ENCODE measurements around the gene ENTR1.
"Not testable (repeated sequence)": the region's sequence is repeated elsewhere in the genome, so short reads cannot be mapped to it uniquely, and the experiment has no call there.

ENTR1 gene

DNA sequence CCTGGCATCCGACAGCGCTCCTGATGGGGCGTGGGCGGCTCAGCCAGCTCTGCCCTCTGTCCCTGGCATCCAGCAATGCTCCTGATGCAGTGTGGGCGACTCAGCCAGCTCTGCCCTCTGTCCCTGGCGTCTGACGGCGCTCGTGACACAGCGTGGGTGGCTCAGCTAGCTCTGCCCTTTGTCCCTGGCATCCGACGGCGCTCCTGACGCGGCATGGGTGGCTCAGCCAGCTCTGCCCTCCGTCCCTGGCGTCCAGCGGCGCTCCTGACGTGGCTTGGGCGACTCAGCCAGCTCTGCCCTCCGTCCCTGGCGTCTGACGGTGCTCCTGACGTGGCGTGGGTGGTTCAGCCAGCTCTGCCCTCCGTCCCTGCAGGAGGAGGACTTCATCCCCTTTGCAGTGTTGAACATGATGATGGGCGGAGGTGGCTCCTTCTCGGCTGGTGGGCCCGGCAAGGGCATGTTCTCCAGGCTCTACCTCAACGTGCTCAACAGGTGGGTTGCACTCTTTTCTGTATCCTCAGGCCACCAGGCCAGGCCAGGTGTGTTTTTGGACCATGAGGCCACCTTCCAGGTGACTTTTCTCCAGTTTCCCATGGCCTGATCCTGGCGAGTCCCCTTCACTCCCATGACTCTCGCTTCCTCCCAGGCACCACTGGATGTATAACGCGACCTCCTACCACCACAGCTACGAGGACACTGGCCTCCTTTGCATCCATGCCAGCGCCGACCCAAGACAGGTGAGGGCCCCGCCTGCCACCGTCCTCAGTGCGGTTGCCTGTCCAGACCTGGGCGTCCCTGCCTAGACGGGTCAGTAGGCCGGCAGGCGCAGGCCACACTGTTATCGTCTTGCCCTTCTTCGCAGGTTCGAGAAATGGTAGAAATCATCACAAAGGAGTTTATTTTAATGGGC lies 8.0 kb upstream of the ENTR1 start:
- no peak for DNase-seq

DNA sequence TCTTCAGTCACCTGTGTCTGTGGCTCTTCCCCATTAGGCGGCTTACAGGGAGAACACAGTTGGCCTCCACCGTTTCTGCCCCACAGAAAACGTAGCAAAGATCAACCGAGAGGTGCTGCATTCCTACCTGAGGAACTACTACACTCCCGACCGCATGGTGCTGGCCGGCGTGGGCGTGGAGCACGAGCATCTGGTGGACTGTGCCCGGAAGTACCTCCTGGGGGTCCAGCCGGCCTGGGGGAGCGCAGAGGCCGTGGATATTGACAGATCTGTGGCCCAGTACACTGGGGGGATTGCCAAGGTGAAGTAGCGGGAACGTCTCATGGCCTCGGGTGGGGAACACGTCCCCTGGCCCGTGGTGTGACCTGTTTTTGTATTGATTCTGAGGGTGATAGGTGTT lies 6.5 kb upstream of the ENTR1 start:
- DNase-seq = no peak

DNA sequence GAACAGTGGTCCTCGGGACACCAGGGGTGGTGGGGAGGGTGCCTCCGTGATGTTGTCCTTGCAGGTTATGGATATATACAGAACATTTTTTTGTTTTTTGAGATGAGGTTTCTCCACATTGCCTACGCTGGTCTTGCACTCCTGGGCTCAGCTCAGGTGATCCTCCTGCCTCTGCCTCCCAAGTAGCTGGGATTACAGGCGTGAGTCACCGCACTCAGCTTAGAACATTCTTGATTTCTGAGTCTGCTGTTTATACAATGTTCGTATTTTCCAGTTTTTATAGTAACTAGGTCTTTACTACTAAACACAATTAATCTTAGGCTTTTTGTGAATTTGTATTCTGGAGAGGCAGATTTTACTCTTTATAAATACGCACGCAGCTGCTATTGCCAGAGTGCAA lies 6.0 kb upstream of the ENTR1 start:
- DNase-seq = no peak

DNA sequence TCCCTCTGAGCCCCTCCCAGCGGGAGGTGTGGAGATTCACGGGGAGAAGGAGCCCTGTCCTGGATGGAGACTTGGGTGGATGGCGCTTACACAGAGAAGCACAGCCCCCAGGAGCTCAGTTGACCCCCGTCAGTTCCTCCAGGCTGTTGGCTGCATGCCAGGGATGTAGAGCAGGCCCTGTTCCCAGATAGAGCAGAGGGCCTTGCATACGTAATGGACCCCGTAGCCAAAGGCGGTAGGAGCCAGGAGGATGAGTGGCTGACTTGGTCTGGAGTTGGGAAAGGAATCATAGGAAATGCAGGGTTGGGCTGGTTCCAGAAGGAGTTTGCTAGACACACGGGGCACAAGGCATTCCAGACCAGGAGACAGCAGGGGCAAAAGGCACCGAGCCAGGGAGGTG lies 2.5 kb upstream of the ENTR1 start:
- DNase-seq = no peak

DNA sequence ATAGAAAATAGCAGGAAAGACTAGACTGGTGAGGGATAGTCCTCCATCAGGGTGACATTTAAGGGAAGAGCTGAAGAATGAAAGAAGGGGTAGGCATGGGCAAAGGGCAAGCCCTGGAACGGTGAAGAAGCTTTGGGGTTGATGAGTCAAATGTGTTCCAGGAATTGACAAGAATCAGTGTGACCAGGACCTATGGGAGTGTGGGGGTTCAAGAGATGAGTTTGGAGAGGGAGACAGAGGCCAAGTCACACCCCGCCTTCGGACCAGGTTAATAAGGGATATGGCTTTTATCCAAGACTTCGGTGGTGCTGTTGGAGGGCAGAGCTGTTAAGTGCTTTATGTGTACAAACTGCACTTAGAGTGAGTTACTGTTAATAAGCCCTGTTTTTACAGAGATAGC lies 964 bp upstream of the ENTR1 start:
- no peak for DNase-seq

DNA sequence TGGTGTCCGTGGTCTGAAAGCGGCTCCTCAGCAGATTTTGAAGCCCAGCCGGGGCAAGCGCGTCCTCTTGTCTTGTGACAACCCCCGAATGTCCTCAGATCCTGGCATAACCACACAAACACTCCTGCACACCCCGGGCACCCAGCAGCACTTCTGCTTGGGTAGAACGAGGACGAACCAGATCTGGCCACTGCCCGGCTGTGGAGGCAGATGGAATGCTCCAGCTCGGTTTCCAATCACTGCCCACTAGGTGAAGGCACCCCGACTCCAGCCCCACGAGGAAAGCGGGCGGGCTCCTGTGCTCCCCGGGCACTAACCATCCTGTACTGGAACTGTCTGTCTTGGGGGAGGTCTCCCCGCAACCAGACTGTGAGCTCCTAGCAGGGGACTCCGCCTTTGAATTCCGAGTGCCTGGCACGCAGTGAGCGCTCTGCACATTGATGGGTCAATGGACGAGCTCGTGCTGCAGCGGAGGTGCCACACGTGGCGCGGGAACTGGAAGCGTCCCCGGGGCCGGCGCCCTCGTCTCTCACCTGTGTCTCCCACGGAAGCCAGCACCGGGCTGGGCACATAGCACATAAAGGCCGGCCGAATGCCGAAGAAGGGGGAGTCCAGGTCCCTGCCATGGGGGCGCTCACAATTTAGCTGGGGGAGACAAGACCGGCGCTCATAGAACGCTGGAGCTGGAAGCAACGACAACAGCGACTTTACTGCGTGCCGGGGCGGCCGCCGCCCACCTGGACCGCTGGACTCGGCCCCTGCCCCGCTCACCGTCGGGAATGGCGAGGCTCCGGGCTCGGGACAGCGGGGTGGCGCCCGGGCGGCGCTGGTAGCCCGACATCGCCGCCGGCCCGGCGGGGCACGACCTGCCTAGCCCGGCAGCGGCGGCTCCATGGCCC lies 608 bp downstream of the ENTR1 start:
- peak; percentile 36 for DNase-seq

DNA sequence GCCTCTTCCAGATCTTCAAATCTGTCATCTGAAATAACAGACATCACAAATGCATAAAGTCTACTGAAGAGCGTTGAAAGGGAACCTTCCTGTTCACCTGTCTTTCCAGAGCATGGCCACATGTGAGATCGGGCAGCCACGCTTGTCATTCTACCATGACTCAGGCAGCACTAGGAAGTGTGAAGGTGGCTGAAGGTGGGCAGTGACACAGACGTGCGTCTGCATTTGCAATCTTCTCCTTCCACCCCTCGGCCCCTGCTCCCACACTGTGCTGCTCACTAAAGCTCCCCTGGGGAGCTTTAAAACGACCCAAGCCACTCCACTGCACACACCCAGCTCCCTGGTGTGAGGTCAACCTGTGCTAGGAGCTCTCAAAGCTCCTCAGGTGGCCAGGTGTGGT lies 2.5 kb downstream of the ENTR1 start:
- DNase-seq = no peak

DNA sequence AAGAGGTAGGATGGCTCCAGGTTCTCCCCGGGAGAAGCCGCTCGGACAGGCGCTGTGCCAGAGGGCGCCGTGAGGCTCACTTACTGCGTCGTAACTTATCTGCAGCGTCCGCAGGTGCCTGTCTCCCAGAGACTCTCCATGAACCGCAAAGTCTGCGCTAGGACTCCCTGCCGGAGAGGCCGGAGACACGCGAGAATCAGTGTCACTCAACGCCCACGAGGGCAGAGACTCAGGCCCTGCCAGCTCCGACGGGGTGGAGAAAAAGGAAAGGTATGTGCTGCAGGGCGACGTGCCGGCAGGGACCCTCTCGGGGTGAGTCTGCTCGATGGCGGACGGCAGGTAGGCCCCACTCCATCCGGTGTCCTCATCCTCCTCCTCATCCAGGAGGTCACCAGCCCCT lies 3.4 kb downstream of the ENTR1 start:
- DNase-seq = not testable (repeated sequence)

DNA sequence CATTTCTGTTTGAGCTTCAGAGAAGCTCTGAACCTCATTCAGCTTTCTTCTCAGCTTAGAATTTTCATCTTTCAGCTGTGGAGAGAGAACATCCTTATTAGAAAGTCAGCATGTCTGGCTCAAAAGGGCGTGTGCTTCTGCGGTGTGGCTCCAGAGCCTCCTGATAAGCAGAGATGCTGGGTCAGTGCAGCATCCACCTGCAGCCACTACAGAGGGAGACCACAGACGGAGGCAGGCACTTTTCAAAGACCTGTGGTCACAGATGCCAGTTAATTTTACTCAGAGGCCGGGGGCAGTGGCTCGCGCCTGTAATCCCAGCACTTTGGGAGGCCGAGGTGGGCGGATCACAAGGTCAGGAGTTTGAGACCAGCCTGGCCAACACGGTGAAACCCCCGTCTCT lies 4.5 kb downstream of the ENTR1 start:
- not testable (repeated sequence) for DNase-seq

DNA sequence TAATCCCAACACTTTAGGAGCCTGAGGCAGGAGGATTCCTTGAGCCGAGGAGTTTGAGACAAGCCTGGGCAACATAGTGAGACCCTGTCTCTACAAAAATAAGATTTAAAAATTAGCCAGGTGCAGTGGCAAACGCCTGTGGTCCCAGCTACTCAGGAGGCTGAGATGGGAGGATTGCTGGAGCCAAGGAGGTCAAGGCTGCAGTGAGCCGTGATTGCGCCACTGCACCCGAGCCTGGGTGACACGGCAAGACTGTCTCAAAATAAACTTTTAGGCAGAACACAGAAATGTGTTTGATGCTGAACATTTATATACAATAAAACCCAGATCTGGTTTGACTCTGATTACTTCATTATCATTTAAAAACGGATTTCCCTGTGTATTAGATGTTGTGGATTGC lies 4.9 kb downstream of the ENTR1 start:
- no peak for DNase-seq

DNA sequence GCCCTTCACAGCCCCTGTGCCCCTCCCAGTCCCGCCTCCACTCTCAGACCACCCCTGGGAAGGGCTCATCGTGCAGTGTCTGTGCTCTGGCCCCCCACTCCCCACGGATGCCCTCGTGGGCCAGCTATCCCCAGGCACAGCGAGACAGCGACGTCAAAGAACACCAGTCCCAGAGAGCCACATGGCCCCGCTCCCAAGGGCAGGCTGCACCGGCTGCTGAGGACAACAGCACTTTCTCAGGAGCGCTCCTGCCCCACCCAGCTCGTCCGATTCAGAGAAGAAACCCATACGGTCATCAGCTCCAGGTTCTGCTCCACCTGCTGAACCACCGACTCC lies 5.6 kb downstream of the ENTR1 start:
- no peak for DNase-seq

DNA sequence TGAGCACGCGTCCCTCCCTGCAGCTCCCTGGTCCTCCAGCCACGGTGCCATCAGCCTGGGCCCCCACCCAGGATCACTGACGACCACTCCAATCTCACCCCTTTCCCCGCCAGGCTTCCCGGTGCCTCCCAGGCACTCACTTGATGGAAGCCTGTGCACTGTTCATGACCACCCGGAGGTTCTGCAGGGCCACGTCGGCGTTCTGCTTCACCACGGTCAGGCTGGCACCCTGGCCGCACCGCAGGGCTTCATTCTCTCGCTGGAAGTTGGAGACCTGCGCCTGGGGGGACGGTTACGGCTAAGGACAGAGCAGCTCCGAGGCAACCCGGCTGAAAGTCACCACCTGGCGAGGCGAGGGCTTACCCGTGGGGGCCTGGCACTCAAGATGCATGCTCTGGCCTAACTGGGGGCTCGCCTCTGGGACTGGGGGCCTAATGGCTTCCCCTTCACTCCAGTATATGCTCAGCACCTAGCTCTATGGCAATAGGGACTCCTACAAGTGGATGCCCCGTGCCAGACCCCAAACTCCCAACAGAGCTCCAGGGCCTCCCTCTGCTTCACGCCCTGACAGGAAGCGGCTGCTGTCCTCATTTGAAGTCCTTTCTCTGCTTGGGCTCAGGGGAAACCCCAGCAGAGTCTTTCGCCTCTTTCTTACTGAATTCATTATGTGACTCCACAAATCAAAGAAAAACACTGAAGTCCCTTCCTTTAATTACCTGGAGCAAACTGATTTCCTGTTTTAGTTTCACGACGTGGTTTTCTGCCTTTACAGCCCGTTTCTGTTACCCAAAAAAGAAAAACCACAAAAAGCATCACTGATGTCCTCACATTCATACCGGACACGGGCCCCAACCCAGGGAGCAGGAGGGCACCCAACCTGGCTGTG lies 6.3 kb downstream of the ENTR1 start:
- DNase-seq = peak; percentile 38

DNA sequence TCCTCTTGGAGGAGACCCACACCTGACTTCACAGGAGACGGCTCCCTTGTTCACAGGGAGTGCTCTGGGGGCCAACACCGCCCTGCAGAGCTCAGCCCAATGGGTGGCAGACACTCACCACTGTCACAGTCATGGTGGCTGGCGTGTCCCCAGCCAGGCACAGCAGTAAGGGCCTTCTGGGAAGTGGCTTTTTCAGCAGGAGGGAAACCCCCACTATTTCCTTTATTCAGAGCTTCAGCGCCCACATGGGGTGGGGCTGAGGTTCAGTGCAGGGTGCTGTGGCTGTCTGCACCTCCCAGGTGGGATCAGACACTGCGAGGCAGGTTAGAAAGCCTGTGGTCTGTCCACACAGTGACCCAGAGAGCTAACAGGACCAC lies 6.9 kb downstream of the ENTR1 start:
- DNase-seq = peak; percentile 62

DNA sequence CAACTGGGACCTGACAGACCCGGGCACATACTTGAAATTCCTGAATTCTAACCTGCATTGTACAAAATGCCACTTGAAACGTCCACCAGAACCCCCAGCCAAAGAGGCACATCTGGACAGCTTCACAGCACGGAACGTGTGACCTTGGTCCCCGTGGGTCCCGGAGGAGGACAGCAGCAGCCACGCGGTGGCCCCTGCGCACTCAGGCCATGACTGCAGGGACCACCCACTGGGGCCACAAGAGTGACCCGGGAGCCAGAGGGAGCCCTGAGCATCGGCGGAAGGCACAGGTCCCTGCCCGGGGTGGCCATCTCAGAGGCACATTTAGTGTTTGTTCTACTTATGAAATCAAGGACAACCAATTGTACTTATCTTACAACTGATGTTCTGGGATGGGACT lies 8.3 kb downstream of the ENTR1 start:
- no peak for DNase-seq

DNA sequence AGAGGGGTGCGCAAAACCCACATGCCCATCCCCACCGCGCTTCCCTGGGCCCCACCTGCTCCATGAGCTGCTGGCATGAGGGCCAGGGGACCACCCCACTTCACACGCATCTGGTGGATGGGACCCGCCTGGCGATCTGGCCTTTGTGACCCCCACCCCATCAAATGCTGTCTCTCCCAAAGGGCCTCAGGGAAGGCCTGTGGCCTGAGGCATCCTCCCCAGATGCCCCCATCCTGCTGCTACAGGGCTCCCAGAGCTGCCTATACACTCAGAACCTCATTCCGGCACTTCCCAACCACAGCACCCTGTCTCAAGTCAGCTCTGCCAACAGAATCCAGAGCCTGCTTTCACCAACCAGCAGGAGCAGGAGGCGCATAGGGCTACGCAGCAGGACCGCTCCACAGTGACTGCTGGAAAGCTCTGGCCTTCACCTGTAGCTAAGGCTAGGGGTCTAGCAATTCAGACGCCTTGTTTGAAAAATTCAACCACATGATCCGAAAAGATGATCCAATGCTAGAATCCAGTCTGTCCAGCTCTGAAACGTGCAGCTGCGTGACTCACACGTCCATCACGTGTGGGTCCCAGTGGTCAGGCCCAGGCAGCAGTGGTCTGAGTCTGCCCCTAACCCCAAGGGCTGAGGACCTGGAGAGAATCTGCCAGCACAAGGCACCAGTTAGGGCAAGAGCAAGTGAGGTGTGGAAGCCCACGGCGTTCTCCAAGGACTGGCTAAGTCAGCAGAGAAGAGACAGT lies 9.1 kb downstream of the ENTR1 start:
- no peak for DNase-seq

DNA sequence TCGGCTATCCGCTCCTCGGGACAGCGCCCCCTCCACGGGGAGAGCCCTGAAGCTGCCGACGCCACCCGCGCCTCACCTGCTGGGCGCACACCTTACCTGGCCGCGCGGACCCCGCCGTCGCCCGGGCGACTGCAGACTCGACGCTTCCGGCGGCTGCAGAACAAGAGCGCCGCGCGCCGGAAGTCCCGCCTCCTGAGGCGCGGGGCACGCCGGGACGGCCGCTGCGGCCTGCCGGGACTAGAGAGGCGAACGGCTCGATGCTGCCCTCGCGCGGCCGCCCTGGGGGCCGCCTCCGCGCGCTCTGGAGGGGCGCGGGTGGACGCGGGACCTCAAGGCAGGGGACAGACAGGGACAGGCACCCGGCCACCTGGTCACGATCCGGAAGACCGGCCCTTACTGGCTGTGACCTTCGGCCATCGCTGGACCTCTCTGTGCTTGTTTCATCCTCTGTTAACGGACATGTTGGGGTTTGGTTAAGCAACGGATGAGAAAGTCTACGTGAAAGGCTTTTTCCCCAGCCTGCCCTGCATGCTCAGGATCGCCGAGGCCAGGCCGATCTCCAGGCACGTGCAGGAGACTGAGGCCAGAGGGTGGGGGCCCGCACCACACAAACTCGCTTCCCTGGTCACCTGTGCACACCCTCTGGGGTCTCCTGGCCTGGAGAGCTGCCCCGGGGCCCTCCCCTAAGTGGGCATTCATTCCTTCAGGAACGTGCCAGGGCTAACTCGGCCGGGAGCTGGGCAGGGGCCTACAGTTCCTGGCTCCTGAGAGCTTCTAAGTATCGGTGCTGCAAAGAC lies 10.2 kb downstream of the ENTR1 start, which contains the start of gene SNAPC4:
TSS of gene SNAPC4 (minus strand) at position 133 of the 797 bp plus-strand sequence. CDS start 1,742 bp downstream, outside the sequence.
- DNase-seq = peak; percentile 89

DNA sequence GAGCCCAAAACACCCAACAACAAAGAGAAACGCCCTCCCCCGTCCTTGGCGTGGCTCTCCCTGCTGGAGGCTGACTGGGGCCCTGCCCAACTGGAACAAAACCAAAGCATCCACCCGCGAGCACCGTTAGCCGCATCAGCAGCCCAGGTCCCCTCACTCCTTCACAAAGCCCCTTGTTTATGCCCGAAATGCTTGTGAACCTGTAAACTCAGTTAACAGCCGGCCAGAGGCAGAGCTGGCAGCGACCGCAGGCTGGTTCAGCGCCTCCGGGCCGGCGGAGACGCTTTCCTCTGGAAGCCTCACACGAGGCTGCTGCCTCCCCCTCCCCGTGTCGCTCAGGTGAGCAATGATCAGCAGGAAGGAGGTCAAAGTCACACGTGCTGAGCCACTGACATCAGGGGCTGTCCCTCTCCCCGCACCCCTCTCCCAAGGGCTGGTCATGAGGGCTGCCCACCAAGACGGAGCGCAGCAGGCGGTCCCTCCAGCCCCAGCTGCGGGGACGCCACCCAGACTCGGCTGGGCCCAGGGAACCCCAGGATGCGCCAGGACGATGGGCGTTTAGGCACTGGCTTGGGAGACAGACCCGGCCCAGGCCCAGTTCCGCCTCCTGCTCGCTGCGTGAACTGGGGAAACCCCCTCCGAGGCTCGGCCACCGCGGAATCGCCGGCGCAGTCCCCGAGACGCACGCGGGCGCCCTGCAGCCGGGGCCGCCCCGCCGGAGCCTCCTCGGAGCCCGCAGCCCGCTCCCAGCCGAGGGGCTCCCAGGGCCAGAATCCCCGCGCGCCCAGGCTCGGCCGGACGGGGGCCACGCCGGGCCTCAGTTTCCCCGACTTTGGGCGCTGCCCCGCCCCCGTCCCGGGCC lies 11.0 kb downstream of the ENTR1 start:
- DNase-seq = peak; percentile 51

DNA sequence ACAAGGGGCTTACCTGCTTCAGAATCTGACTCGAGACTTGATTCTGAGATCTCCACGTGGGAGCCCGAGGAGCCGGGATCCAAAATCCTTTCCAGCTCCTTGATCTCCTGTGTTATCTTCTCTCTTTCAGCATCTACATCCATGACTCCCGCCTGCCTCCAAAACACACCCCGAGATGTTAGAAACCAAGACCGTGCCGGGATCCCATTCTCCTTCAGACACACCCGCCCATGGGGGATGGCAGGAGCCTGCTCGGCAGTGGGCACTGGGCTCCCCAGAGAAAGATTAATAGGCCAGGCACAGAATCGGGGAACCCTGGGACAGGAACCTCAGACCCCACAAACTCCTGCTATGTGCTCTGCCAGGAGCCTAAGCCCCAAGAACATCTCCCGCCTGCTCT lies 12.1 kb downstream of the ENTR1 start:
- no peak for DNase-seq

DNA sequence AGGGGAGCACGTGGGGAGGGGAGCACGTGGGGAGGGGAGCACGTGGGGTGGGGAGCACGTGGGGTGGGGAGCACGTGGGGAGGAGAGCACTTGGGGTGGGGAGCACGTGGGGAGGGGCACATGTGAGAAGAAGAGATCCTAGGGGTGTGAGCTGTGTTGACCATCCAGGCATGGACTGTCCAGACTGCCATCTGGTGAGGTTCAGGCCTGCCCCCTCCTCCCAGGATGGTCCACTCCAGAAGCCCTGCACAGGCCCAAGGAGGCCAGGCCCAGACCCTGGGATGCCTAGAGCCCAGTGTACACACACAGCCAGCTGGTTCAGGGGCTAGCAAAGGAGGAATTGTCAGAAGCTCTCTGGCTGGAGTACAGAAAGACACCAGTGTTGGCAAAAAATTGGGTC lies 12.8 kb downstream of the ENTR1 start:
- DNase-seq = no peak

DNA sequence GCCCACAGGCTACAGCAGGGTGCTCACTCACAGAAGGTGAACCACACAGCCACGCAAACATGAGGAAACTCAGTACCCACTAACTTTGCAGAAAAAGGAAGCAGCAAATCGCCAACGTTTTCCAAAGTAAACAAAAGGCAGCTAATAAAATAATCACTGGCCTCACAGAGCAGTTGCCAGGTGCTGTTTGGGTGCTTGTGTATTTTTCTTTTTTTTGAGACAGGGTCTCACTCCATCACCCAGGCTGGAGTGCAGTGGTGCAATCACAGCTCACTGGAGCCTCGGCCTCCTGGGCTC lies 14.2 kb downstream of the ENTR1 start:
- no peak for DNase-seq

Data from stimulated activated CD4-positive, alpha-beta T cell treated with anti-CD3 and anti-CD28 coated beads, Interleukin-12 subunit alpha, Interleukin-12 subunit beta, amount 100 ng/mL, for 4 hours (primary cell).